BLaER1 treated with 17β-estradiol and CSF1 and Interleukin-3, amounts not matched to agents 10 nM and 100 nM (cell line): ENCODE results near the gene POGLUT2.
"Not testable (repeated sequence)": the region's sequence is repeated elsewhere in the genome, so short reads cannot be mapped to it uniquely, and the experiment has no call there.

Experiments
- H3K27ac ChIP-seq, 11 experiments: shearing (Covaris generic); formaldehyde crosslinking; 2 replicates each; pipeline ENCODE4 v1.8.1; 2022
- H3K27me3 ChIP-seq, 11 experiments: shearing (Covaris generic); formaldehyde crosslinking; 2 replicates each; pipeline ENCODE4 v1.8.1; 2022
- H3K36me3 ChIP-seq, 11 experiments: shearing (Covaris generic); formaldehyde crosslinking; 2 replicates each; pipeline ENCODE4 v1.8.1; 2022
- H3K4me1 ChIP-seq, 10 experiments: shearing (Covaris generic); formaldehyde crosslinking; 2 replicates each; pipeline ENCODE4 v1.8.1; 2022
- H3K4me2 ChIP-seq, 11 experiments: shearing (Covaris generic); formaldehyde crosslinking; 2 replicates each; pipeline ENCODE4 v1.8.1; 2022
- H3K4me3 ChIP-seq, 10 experiments: shearing (Covaris generic); formaldehyde crosslinking; 2 replicates each; pipeline ENCODE4 v1.8.1; 2022
- H3K9ac ChIP-seq, 11 experiments: shearing (Covaris generic); formaldehyde crosslinking; 2 replicates each; pipeline ENCODE4 v1.8.1; 2022
- H3K9me3 ChIP-seq, 11 experiments: shearing (Covaris generic); formaldehyde crosslinking; replicated peaks in 1 of 11; 2 replicates each; pipeline ENCODE4 v1.8.1; 2022
- H4K20me1 ChIP-seq, 11 experiments: shearing (Covaris generic); formaldehyde crosslinking; 2 replicates each; pipeline ENCODE4 v1.8.1; 2022
- Cebpa-rat ChIP-seq, 11 experiments: shearing (Covaris generic); IDR thresholded peaks; 2 replicates each; pipeline ENCODE4 v1.8.1; 2022

Gene POGLUT2

DNA sequence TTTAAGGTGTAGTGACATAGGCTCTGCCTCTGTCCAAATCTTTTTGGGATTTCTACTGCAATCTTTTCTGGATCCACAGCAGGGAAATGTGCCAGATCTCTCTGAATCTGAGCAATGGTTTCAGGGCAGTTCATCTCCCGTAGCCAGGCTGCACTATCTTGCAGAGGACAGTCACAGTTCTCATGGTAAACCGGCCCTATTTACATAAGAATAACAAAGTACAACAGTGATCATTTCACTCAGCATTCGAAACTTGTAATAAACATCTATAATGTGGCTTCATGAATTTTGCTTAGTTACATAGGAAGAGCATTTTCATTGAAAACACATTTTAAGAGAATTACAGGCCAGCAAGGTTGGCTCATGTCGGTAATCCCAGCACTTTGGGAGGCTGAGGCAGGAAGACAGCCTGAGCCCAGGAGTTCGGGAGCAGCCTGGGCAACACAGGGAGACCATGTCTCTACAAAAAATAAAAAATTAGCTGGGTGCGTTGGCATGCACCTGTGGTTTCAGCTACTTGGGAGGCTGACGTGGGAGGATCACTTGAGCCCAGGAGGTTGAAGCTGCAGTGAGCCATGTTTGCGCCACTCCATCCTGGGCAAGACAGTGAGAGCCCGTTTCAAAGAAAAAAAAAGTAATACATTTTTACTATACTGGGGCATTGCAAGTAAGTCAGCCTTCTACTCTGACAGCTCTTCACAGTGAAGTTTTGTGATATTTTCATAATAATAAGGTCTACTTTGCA, 5.0 kb downstream of the POGLUT2 start:
- Histone ChIP-seq H3K4me3 (no peak overlapping the region), H3K36me3 (no peaks in the 10 kb centered on the region), H3K9ac (no peak overlapping the region), H3K9me3 (peaks cover 4 to 8% (median 5%) of the 10 kb centered on the region in 11 experiments; a peak in 18 of 22 replicates), H3K4me1 (no peaks in the 10 kb centered on the region), H4K20me1 (no peaks in the 10 kb centered on the region), H3K27me3 (peaks cover 7 to 22% (median 16%) of the 10 kb centered on the region in 11 experiments), H3K4me2 (no peak overlapping the region), H3K27ac (no peak overlapping the region)
- TF ChIP-seq Cebpa-rat (IDR thresholded peaks at IDR 0.05), result no peak

GRCh38 chr13:102792396-102792795, 6.4 kb downstream of the POGLUT2 start:
- Histone ChIP-seq H3K4me3 (no peak overlapping the region), H3K27me3 (peaks cover 0 to 8% (median 3%) of the 10 kb centered on the region in 11 experiments; a peak in 13 of 22 replicates), H4K20me1 (no peaks in the 10 kb centered on the region), H3K4me1 (no peaks in the 10 kb centered on the region), H3K36me3 (no peaks in the 10 kb centered on the region), H3K27ac (no peak overlapping the region), H3K9me3 (no peaks in the 10 kb centered on the region), H3K4me2 (no peak overlapping the region), H3K9ac (no peak overlapping the region)
- no peak for TF ChIP-seq Cebpa-rat (IDR thresholded peaks at IDR 0.05)

DNA sequence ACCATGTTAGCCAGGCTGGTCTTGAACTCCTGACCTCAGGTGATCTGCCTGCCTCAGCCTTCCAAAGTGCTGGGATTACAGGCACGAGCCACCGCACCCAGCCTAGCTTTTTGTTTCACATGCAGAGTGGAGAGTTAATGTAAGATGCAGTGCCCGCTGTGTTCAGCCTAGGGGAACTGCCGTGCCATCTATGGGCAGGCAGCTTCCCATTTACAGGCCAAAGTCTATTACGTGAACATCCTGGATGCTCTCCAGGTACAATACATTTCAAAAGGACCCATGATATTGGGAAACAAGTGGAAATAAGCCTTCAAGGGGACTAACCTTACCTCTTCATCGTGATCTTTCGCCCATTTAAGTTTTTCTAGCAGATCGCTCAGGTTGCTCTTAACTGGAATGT, 10.1 kb downstream of the POGLUT2 start:
- no peak for TF ChIP-seq Cebpa-rat (IDR thresholded peaks at IDR 0.05)
- Histone ChIP-seq H4K20me1 (no peaks in the 10 kb centered on the region), H3K9ac (no peak overlapping the region), H3K9me3 (no peaks in the 10 kb centered on the region), H3K27me3 (no peaks in the 10 kb centered on the region), H3K4me2 (no peak overlapping the region), H3K4me1 (no peaks in the 10 kb centered on the region), H3K27ac (no peak overlapping the region), H3K36me3 (no peaks in the 10 kb centered on the region), H3K4me3 (no peak overlapping the region)

DNA sequence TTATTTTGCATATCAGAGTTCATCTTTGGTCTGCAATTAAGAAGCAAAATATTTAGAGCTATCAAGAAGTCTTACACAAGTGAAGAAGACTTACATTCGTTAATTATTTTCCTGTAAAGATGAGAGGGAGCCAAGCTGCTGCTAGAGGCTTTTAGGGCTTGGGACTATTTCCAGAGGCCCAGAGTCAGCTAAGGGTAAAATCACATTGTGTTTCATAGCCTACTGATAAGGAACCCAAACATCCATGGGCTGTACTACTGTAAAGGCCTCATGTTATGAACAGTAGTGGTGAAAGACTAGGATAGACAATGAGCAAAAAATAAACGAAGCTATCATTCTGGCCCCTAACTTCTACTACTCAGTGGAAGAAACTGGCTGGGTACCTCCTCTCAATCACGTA, 14.3 kb downstream of the POGLUT2 start:
- no peaks in the 10 kb centered on the region for H3K27me3 ChIP-seq
- no peak overlapping the region for H3K9ac ChIP-seq
- no peak overlapping the region for H3K27ac ChIP-seq
- no peak overlapping the region for H3K4me2 ChIP-seq
- no peak overlapping the region for H3K4me3 ChIP-seq
- peaks cover 4 to 16% (median 7%) of the 10 kb centered on the region in 10 experiments; a peak in 18 of 20 replicates for H3K4me1 ChIP-seq
- no peaks in the 10 kb centered on the region for H4K20me1 ChIP-seq
- H3K9me3 ChIP-seq, result peaks cover 16 to 25% (median 22%) of the 10 kb centered on the region in 11 experiments
- TF ChIP-seq Cebpa-rat (IDR thresholded peaks at IDR 0.05), result no peak
- H3K36me3 ChIP-seq, result peaks cover 0 to 11% (median 6%) of the 10 kb centered on the region in 11 experiments; a peak in 7 of 22 replicates

GRCh38 chr13:102781591-102781990, 17.2 kb downstream of the POGLUT2 start:
- Histone ChIP-seq H4K20me1 (no peaks in the 10 kb centered on the region), H3K27me3 (no peaks in the 10 kb centered on the region), H3K36me3 (peaks cover 0 to 11% (median 6%) of the 10 kb centered on the region in 11 experiments; a peak in 7 of 22 replicates), H3K9me3 (peaks cover 16 to 25% (median 22%) of the 10 kb centered on the region in 11 experiments), H3K4me2 (no peak overlapping the region), H3K27ac (no peak overlapping the region), H3K4me1 (peaks cover 11 to 20% (median 13%) of the 10 kb centered on the region in 10 experiments; a peak in 19 of 20 replicates), H3K4me3 (no peak overlapping the region), H3K9ac (no peak overlapping the region)
- no peak for TF ChIP-seq Cebpa-rat (IDR thresholded peaks at IDR 0.05)

DNA sequence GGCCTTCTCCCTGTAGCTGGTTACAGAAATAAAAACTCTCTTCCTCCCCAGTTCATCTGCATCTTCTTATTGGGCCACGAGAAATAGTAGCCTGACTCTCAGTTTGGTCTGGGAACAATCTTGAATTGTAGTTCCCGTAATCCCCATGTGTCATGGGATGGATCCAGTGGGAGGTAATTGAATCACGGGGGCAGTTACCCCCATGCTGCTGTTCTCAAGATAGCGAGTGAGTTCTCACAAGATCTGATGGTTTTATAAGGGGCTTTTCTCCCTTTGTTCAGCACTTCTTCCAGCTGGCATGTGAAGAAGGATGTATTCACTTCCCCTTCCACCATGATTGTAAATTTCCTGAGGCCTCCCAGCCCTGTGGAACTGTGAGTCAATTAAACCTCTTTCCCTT, 18.1 kb downstream of the POGLUT2 start:
- H3K36me3 ChIP-seq, result peaks cover 0 to 11% (median 6%) of the 10 kb centered on the region in 11 experiments; a peak in 7 of 22 replicates

GRCh38 chr13:102779436-102780159, 19.2 kb downstream of the POGLUT2 start:
- Histone ChIP-seq H3K9ac (no peak overlapping the region; a peak in 1 of 22 replicates), H3K4me2 (peak overlapping the region; percentile 9 to 63 (median 51))

More for the DNA sequence above, 18.1 kb downstream of the POGLUT2 start:
- Histone ChIP-seq H3K4me1 (peaks cover 11 to 20% (median 13%) of the 10 kb centered on the region in 10 experiments; a peak in 19 of 20 replicates), H3K9me3 (peaks cover 16 to 25% (median 22%) of the 10 kb centered on the region in 11 experiments), H3K4me2 (0 out of 22 replicates have a peak overlapping the region, but pooled peaks of 1 of the 11 experiments have one; percentile 9)
- H3K9ac ChIP-seq, H3K4me3 ChIP-seq, H3K27me3 ChIP-seq, H4K20me1 ChIP-seq, H3K27ac ChIP-seq: not testable (repeated sequence)

DNA sequence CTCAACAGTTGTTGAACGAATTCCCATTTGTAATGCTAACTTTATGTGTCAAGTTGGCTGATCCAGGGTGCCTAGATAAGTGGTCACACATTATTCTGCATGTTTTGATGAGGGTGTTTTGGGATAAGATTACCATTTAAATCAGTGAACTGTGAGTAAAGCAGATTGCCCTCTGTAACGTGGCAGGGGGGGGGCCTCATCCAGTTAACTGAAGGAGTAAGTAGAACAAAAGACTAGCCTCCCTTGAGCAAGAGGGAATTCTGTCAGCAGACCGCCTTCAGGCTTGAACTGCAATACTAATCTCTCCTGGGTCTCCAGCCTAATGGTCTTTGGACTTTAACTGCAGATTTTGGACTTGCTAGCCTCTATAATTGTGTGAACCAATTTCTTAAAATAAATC, 21.0 kb downstream of the POGLUT2 start:
- Histone ChIP-seq H3K4me1 (peaks cover 14 to 27% (median 18%) of the 10 kb centered on the region in 10 experiments), H4K20me1 (no peaks in the 10 kb centered on the region; a peak in 2 of 22 replicates)

More at GRCh38 chr13:102779436-102780159, 19.2 kb downstream of the POGLUT2 start:
- Histone ChIP-seq H3K27ac (peak overlapping the region in 8 of 11 experiments; percentile 10 to 49 (median 24); a peak in 10 of 22 replicates), H4K20me1 (no peaks in the 10 kb centered on the region), H3K9me3 (peaks cover 16 to 25% (median 22%) of the 10 kb centered on the region in 11 experiments), H3K4me3 (no peak overlapping the region), H3K4me1 (peaks cover 11 to 20% (median 13%) of the 10 kb centered on the region in 10 experiments; a peak in 19 of 20 replicates), H3K27me3 (no peaks in the 10 kb centered on the region), H3K36me3 (peaks cover 0 to 11% (median 6%) of the 10 kb centered on the region in 11 experiments; a peak in 7 of 22 replicates)
- no peak for TF ChIP-seq Cebpa-rat (IDR thresholded peaks at IDR 0.05)

GRCh38 chr13:102776271-102776670, 22.5 kb downstream of the POGLUT2 start:
- Histone ChIP-seq H3K4me1 (peaks cover 28 to 42% (median 33%) of the 10 kb centered on the region in 10 experiments), H3K27me3 (no peaks in the 10 kb centered on the region), H4K20me1 (peaks cover 0 to 12% (median 0%) of the 10 kb centered on the region in 11 experiments; a peak in 3 of 22 replicates), H3K36me3 (peaks cover 0 to 3% (median 0%) of the 10 kb centered on the region in 11 experiments; a peak in 2 of 22 replicates), H3K4me2 (no peak overlapping the region), H3K4me3 (no peak overlapping the region), H3K27ac (no peak overlapping the region), H3K9ac (no peak overlapping the region), H3K9me3 (peaks cover 7 to 16% (median 14%) of the 10 kb centered on the region in 11 experiments)
- no peak for TF ChIP-seq Cebpa-rat (IDR thresholded peaks at IDR 0.05)

More for the DNA sequence above, 21.0 kb downstream of the POGLUT2 start:
- peaks cover 22 to 31% (median 28%) of the 10 kb centered on the region in 11 experiments for H3K9me3 ChIP-seq
- H3K27ac ChIP-seq, result no peak overlapping the region
- H3K9ac ChIP-seq, result no peak overlapping the region
- TF ChIP-seq Cebpa-rat (IDR thresholded peaks at IDR 0.05), result no peak
- H3K36me3 ChIP-seq, result peaks cover 0 to 11% (median 6%) of the 10 kb centered on the region in 11 experiments; a peak in 7 of 22 replicates
- no peak overlapping the region for H3K4me2 ChIP-seq
- no peaks in the 10 kb centered on the region for H3K27me3 ChIP-seq
- no peak overlapping the region for H3K4me3 ChIP-seq
